Loucy (cell line): ENCODE results near the gene CARS2.

Experiments used
- CTCF ChIP-seq: fragments of 200-600 bp; sonication (generic); conservative IDR thresholded peaks from 2 replicates; pipeline ENCODE4 v1.5.1; 2014; ENCODE audit warnings: mild to moderate bottlenecking, antibody characterized with exemption, low read length
- EZH2phosphoT487 ChIP-seq: fragments of 200-600 bp; IDR thresholded peaks from 2 replicates; pipeline ENCODE4 v1.6.1; 2018; ENCODE audit warnings: antibody characterized with exemption, mild to moderate bottlenecking, moderate library complexity, borderline replicate concordance

DNA sequence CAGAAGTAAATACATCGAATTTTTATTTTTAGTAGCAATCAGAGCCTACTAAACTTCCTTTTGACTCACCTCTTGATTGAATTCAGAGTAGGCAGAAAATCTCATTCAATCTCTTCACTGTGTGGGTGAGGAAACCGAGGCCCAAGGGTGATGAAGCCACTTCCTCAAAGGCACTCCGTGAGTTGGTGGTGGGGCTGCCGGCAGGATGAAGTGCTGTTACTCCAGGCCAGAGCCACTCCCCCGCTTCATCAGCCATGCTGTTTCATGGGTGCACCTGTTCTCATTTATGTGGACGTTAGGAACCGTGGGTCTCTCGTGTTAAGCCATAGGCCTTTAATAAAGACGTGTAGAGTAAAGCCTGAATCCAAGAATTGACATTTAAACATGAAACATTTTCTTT, 20.8 kb upstream of the CARS2 start:
- no peak for TF ChIP-seq CTCF
- no peak for TF ChIP-seq EZH2phosphoT487
